Cardiac fibroblast (primary cell): ENCODE results near the gene PARK7.

Experiments
- DNase-seq, 2 donors: peaks; one replicate each; pipeline versions ENCODE4 v3.0.0 to v3.0.0-alpha.2; 2010; ENCODE audit warnings: low read depth in 2 of 2
- H3K4me3 ChIP-seq, 2 donors: replicated peaks in 1 of 2; 1 replicate in 1 of 2; 2 replicates in 1 of 2; pipeline ENCODE4 v1.5.1; 2011; ENCODE audit warnings: low read depth in 2 of 2, low read length in 2 of 2, mild to moderate bottlenecking in 2 of 2, moderate library complexity in 1 of 2
- TF ChIP-seq, protein P1 (sequence below): IDR thresholded peaks from one replicate; pipeline ENCODE4 v1.5.1; 2011; ENCODE audit warnings: low read depth, mild to moderate bottlenecking, low read length, inconsistent platforms

The PARK7 gene

DNA sequence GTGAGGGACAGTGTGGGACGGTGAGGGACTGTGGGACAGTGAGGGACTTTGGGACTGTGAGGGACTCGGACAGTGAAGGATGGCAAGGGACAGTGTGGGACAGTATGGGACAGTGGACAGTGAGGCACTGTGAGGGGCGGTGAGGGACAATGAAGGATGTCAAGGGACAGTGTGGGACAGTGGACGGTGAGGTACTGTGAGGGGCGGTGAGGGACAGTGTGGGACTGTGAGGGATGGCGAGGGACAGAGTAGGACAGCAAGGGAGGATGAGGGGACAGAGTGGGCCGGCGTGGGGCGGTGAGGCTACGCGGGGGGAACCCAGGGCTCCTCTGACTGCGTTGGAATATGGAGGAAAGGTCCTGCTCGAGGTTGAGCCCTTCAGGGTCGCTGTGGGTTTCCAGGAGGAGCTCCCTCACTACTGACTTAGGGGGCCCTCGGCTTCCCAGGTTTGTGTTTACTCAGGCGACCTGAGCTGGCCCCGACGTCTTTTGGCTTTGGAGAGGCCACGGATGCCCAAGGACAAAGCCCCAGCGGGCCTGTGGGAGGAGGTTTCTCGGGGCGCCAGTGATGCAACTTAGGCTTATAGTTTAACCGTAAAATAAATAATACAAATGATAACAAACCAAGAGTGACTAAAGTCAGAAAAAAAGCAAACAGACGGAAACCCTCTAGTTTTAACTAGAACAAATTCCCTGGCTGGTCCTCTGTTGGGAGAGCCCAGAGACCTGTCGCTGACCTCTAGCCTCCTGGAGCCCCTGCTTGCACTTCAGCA is 65.7 kb downstream of the PARK7 start:
- peak overlapping the region; percentile 58 to 84 for H3K4me3 ChIP-seq
- TF ChIP-seq, protein P1, sequence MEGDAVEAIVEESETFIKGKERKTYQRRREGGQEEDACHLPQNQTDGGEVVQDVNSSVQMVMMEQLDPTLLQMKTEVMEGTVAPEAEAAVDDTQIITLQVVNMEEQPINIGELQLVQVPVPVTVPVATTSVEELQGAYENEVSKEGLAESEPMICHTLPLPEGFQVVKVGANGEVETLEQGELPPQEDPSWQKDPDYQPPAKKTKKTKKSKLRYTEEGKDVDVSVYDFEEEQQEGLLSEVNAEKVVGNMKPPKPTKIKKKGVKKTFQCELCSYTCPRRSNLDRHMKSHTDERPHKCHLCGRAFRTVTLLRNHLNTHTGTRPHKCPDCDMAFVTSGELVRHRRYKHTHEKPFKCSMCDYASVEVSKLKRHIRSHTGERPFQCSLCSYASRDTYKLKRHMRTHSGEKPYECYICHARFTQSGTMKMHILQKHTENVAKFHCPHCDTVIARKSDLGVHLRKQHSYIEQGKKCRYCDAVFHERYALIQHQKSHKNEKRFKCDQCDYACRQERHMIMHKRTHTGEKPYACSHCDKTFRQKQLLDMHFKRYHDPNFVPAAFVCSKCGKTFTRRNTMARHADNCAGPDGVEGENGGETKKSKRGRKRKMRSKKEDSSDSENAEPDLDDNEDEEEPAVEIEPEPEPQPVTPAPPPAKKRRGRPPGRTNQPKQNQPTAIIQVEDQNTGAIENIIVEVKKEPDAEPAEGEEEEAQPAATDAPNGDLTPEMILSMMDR = no peak

GRCh38 chr1:8027748-8028570 is 66.4 kb downstream of the PARK7 start:
- peak; percentile 91 to 92 for DNase-seq
- peak overlapping the region in 1 of 2 donors; percentile 84 for H3K4me3 ChIP-seq
- TF ChIP-seq, protein P1 = no peak

More for the DNA sequence above, 65.7 kb downstream of the PARK7 start:
- peak; percentile 67 to 77 for DNase-seq

GRCh38 chr1:8028571-8028910 is 67.0 kb downstream of the PARK7 start:
- no peak overlapping the region for H3K4me3 ChIP-seq
- no peak for DNase-seq
- TF ChIP-seq, protein P1 = no peak

GRCh38 chr1:8031176-8031785 is 69.8 kb downstream of the PARK7 start:
- TF ChIP-seq, protein P1 = peak; percentile 47
- DNase-seq = peak; percentile 80 to 84
- H3K4me3 ChIP-seq = no peak overlapping the region

- no peak overlapping the region for H3K4me3 ChIP-seq
- DNase-seq = peak in 1 of 2 donors; percentile 35
- TF ChIP-seq, protein P1 = no peak
Observed at GRCh38 chr1:8032366-8032910, 70.9 kb downstream of the PARK7 start.

DNA sequence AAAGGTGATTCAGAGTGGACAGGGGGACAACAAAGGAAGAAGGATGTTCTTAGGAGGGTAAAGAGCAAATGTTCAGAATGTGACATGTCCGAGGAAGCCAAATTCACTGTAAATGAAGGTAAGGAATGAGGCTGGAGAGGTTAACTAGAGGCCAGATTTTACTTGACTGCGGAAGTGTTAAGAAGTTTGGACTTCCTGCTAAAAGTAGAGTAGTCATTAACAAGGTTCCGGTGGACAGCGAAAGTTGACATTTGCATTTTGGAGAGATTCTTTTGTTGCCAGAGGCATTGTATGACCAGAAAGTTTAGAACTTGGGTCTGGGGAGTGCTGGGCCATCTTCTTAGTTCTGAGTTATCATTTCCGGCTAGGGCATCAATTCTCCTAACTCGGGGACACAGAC is 71.8 kb downstream of the PARK7 start:
- no peak for DNase-seq
- no peak overlapping the region for H3K4me3 ChIP-seq
- TF ChIP-seq, protein P1 = no peak
